Measurements from ENCODE around the gene TMEM184B. TPM values are rescaled to one million over a fixed set of nuclear protein-coding genes. Genes with fewer than 3 reads are reported as not detected.
A peak's percentile ranks its signal among the peaks of the same experiment; 100 is the strongest.

Gene TMEM184B
- total RNA-seq, 4 donors from 2014 or later, result 42.9 to 92.2 (median 74.5) TPM

- H3K4me3 ChIP-seq (replicated peaks in 1 of 3), result no peak overlapping the region
- 93 to 98% methylated on average over 4 of the region's 4 CpGs for WGBS, 2 donors
- no peaks in the 10 kb centered on the region for H3K36me3 ChIP-seq
- no peak for TF ChIP-seq POLR2A (IDR thresholded peaks at IDR 0.05)
- TF ChIP-seq, protein P1, sequence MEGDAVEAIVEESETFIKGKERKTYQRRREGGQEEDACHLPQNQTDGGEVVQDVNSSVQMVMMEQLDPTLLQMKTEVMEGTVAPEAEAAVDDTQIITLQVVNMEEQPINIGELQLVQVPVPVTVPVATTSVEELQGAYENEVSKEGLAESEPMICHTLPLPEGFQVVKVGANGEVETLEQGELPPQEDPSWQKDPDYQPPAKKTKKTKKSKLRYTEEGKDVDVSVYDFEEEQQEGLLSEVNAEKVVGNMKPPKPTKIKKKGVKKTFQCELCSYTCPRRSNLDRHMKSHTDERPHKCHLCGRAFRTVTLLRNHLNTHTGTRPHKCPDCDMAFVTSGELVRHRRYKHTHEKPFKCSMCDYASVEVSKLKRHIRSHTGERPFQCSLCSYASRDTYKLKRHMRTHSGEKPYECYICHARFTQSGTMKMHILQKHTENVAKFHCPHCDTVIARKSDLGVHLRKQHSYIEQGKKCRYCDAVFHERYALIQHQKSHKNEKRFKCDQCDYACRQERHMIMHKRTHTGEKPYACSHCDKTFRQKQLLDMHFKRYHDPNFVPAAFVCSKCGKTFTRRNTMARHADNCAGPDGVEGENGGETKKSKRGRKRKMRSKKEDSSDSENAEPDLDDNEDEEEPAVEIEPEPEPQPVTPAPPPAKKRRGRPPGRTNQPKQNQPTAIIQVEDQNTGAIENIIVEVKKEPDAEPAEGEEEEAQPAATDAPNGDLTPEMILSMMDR (IDR thresholded peaks at IDR 0.05), result no peak
- H3K4me1 ChIP-seq, result peaks cover 24 to 55% of the 10 kb centered on the region in 2 donors
- H3K9me3 ChIP-seq, result no peaks in the 10 kb centered on the region
- peak overlapping the region; percentile 50 to 84 (median 75) for H3K27ac ChIP-seq
- H3K27me3 ChIP-seq, result no peaks in the 10 kb centered on the region
- DNase-seq, result no peak
- intact Hi-C loops (cut with DNase I), result no loop called here
Observed at GRCh38 chr22:38177044-38177443, 95.8 kb downstream of the TMEM184B start.

DNA sequence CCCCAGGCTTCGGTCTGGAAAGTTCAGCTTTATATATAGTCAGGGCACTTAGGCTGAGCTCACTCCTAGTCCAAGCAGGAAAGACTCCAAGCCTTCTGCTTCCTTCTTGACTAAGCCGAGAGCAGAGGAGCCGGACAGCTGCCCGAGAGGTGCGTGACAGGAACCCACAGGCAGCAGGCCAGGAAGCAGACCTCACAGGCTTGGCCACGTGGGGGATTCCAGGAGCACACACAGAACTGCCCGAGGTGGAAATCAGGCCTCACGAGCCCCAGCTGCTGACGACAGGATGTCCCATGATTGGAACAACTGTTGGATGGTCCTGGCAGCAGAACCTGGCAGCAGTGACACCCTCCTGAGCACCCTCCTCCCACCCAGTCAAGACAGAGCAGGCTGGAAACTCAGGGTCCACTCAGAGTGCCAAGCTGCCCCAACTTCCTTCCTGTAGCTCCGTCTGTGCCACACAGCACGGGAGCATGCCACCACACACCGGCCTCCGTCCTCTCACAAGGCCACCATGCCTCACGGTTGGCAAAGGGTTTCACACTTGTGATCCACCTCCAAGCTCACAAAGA lies 96.6 kb downstream of the TMEM184B start:
- Histone ChIP-seq H3K9me3 (no peaks in the 10 kb centered on the region), H3K4me1 (peaks cover 24 to 53% of the 10 kb centered on the region in 2 donors), H3K27me3 (no peaks in the 10 kb centered on the region), H3K4me3 (replicated peaks in 1 of 3) (no peak overlapping the region), H3K36me3 (no peaks in the 10 kb centered on the region), H3K27ac (peak overlapping the region; percentile 50 to 84 (median 75))
- peak; percentile 66 to 74 for DNase-seq
- intact Hi-C loops (cut with DNase I), result no loop called here
- TF ChIP-seq, protein P1 (IDR thresholded peaks at IDR 0.05), result no peak
- TF ChIP-seq POLR2A (IDR thresholded peaks at IDR 0.05), result no peak
- WGBS, 2 donors, result 64 to 89% methylated on average over 4 to 14 of the region's 14 CpGs

DNA sequence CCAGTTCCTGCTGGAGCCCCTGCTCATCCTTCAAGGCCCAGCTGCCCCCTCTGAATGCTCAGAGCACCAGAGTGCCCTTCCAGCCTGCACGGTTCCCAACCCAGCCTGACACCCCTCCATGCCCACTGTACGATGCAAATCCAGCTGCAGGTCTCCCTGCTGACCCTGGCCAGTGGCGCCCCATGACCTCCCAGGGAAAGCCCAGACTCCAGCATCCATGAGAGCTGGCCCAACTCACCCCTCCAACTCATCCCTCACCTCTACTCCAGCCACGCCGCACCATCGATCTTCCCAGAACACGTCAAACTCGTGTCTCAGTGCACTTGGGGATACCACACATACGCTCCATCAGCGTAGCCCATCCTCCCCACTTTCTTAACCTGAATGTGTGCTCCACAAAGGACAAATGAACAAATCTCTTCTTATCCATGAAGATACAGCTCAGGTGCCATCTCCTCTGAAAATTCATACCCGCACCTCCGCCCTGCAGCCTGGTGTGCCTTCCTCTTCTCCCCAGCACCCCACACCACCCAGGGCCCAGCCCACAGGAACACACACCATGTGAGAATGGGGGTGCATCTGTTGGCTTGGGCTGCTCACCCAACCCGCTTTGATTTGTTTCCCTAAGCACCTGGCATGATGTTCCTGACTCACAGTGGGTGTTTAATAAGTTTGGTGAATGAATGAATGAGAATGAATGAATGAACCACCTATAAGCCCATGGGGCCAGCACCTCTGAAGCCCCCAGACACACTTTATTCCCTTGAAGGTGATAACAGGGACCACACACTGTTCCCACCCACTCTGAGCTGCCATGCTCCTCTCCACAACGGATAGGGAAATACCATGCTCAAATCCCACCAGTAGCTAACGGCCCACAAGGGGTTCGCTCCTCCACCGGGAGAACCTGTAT lies 97.3 kb downstream of the TMEM184B start:
- peaks cover 16 to 45% of the 10 kb centered on the region in 2 donors for H3K4me1 ChIP-seq
- H3K27ac ChIP-seq, result peak overlapping the region; percentile 49 to 84 (median 75)
- H3K9me3 ChIP-seq, result no peaks in the 10 kb centered on the region
- intact Hi-C loops (cut with DNase I), result no loop called here
- H3K27me3 ChIP-seq, result no peaks in the 10 kb centered on the region
- TF ChIP-seq, protein P1 (IDR thresholded peaks at IDR 0.05), result no peak
- H3K4me3 ChIP-seq (replicated peaks in 1 of 3), result no peak overlapping the region
- 90 to 91% methylated on average over 17 of the region's 17 CpGs for WGBS, 2 donors
- no peak for DNase-seq
- H3K36me3 ChIP-seq, result no peaks in the 10 kb centered on the region

DNA sequence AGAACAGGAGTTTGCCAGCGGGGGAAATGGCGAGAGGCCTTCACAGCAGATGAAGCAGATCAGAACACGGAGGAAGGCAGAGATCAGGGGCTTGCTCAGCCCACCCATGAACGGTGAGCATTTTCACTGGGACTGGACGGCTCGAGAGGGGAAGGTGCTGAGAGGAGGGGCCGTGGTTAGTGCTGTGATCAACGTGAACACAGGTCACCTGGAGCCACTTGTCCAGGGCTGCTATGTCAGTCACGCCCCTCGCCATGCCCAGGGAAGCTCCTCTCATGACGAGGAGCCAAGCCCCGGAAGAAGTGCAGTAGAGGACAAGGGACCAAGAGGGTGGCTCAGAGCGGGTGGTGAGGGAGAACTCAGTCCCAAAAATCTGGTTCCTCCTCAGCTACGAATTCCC lies 98.2 kb downstream of the TMEM184B start:
- WGBS, 2 donors, result 73 to 81% methylated on average over 13 to 14 of the region's 14 CpGs
- TF ChIP-seq POLR2A (IDR thresholded peaks at IDR 0.05), result no peak
- TF ChIP-seq, protein P1 (IDR thresholded peaks at IDR 0.05), result no peak
- Histone ChIP-seq H3K4me1 (peaks cover 15 to 38% of the 10 kb centered on the region in 2 donors), H3K36me3 (no peaks in the 10 kb centered on the region), H3K27ac (peak overlapping the region in 1 of 3 donors; percentile 3), H3K27me3 (no peaks in the 10 kb centered on the region), H3K9me3 (no peaks in the 10 kb centered on the region), H3K4me3 (replicated peaks in 1 of 3) (no peak overlapping the region)
- no peak for DNase-seq
- intact Hi-C loops (cut with DNase I), result no loop called here

GRCh38 chr22:38173641-38173906 lies 99.2 kb downstream of the TMEM184B start:
- 96% methylated on average over 4 of the region's 4 CpGs for WGBS, 2 donors
- Histone ChIP-seq H3K27ac (no peak overlapping the region), H3K4me1 (peaks cover 15 to 42% of the 10 kb centered on the region in 2 donors), H3K27me3 (no peaks in the 10 kb centered on the region), H3K4me3 (replicated peaks in 1 of 3) (no peak overlapping the region), H3K9me3 (no peaks in the 10 kb centered on the region), H3K36me3 (no peaks in the 10 kb centered on the region)
- no peak for TF ChIP-seq POLR2A (IDR thresholded peaks at IDR 0.05)
- TF ChIP-seq, protein P1 (IDR thresholded peaks at IDR 0.05), result no peak
- intact Hi-C loops (cut with DNase I), result no loop called here
- no peak for DNase-seq
